ENCODE measurements around the gene PINLYP. TPM values are rescaled to one million over a fixed set of nuclear protein-coding genes. Genes with fewer than 3 reads are reported as not detected.

Gene PINLYP
- total RNA-seq, 1 experiment from 2014 or later: 0.17 TPM

DNA sequence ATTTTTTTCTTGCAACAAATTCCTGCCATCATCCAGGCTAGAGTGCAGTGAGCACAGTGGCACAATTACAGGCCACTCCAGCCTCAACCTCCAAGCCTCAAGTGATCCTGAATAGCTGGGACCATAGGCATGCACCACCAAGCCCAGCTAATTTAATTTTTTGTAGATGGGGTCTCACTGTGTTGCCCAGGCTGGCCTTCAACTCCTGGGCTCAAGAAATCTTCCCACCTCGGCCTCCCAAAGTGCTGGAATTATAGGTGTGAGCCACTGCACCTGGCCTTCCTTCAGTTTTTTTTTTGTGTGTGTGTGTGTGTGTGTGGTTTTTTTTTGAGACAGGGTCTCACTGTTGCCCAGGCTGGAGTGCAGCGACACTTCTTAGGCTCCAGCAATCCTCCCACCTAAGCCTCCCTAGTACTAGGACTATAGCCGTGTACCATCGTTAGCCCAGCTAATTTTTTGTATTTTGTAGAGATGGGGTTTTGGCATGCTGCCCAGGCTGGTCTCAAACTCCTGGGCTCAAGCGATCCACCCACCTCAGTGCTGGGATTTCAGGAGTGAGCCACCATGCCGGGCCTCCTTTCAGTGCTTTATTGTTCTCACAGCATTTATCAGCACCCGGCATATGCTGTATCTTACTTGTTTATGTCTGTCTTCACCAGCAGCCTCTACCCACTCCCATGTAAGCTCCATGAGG lies 30.4 kb downstream of the PINLYP start:
- H3K4me3 ChIP-seq (replicated peaks in 1 of 2; ENCODE audit: low read depth in 1 of 2, low read length in 2 of 2): no peak overlapping the region
- no TSS peak for BruUV-seq (replicated peaks)
- POLR2A ChIA-PET: interaction anchor here (1.9 kb wide), 1 partner anchor 10 kb away, joined by 5 read pairs; the partner anchor contains the start of genes IRGQ and ZNF576

More for the DNA sequence above, 30.4 kb downstream of the PINLYP start:
- TF ChIP-seq, protein P1, sequence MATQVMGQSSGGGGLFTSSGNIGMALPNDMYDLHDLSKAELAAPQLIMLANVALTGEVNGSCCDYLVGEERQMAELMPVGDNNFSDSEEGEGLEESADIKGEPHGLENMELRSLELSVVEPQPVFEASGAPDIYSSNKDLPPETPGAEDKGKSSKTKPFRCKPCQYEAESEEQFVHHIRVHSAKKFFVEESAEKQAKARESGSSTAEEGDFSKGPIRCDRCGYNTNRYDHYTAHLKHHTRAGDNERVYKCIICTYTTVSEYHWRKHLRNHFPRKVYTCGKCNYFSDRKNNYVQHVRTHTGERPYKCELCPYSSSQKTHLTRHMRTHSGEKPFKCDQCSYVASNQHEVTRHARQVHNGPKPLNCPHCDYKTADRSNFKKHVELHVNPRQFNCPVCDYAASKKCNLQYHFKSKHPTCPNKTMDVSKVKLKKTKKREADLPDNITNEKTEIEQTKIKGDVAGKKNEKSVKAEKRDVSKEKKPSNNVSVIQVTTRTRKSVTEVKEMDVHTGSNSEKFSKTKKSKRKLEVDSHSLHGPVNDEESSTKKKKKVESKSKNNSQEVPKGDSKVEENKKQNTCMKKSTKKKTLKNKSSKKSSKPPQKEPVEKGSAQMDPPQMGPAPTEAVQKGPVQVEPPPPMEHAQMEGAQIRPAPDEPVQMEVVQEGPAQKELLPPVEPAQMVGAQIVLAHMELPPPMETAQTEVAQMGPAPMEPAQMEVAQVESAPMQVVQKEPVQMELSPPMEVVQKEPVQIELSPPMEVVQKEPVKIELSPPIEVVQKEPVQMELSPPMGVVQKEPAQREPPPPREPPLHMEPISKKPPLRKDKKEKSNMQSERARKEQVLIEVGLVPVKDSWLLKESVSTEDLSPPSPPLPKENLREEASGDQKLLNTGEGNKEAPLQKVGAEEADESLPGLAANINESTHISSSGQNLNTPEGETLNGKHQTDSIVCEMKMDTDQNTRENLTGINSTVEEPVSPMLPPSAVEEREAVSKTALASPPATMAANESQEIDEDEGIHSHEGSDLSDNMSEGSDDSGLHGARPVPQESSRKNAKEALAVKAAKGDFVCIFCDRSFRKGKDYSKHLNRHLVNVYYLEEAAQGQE (IDR thresholded peaks at IDR 0.05; ENCODE audit: low read depth): no peak
- TF ChIP-seq ZFX (IDR thresholded peaks at IDR 0.05): no peak
- TF ChIP-seq POLR2A (IDR thresholded peaks at IDR 0.05; ENCODE audit: borderline replicate concordance, extremely low read depth, insufficient read depth, insufficient read length): no peak
- no peak for TF ChIP-seq YY1 (IDR thresholded peaks at IDR 0.05; ENCODE audit: extremely low read depth, insufficient replicate concordance, low read depth, low read length)
- no peak for TF ChIP-seq JUND (IDR thresholded peaks at IDR 0.05)
- TF ChIP-seq POLR2AphosphoS5 (IDR thresholded peaks at IDR 0.05; ENCODE audit: low read depth, low read length): no peak
- no peak for TF ChIP-seq ELF1 (IDR thresholded peaks at IDR 0.05; ENCODE audit: borderline replicate concordance, low read depth)
- TF ChIP-seq EZH2phosphoT487 (IDR thresholded peaks at IDR 0.05; ENCODE audit: borderline replicate concordance): no peak
- TF ChIP-seq, protein P2, sequence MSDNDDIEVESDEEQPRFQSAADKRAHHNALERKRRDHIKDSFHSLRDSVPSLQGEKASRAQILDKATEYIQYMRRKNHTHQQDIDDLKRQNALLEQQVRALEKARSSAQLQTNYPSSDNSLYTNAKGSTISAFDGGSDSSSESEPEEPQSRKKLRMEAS (IDR thresholded peaks at IDR 0.05): no peak
- no peak for TF ChIP-seq TCF7L2 (IDR thresholded peaks at IDR 0.05; ENCODE audit: borderline replicate concordance, extremely low read depth, insufficient read depth, insufficient read length)
- TF ChIP-seq, protein P3, sequence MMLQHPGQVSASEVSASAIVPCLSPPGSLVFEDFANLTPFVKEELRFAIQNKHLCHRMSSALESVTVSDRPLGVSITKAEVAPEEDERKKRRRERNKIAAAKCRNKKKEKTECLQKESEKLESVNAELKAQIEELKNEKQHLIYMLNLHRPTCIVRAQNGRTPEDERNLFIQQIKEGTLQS (IDR thresholded peaks at IDR 0.05): no peak
- no peak for TF ChIP-seq EZH2 (IDR thresholded peaks at IDR 0.05)
- TF ChIP-seq, protein P4, sequence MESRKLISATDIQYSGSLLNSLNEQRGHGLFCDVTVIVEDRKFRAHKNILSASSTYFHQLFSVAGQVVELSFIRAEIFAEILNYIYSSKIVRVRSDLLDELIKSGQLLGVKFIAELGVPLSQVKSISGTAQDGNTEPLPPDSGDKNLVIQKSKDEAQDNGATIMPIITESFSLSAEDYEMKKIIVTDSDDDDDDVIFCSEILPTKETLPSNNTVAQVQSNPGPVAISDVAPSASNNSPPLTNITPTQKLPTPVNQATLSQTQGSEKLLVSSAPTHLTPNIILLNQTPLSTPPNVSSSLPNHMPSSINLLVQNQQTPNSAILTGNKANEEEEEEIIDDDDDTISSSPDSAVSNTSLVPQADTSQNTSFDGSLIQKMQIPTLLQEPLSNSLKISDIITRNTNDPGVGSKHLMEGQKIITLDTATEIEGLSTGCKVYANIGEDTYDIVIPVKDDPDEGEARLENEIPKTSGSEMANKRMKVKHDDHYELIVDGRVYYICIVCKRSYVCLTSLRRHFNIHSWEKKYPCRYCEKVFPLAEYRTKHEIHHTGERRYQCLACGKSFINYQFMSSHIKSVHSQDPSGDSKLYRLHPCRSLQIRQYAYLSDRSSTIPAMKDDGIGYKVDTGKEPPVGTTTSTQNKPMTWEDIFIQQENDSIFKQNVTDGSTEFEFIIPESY (IDR thresholded peaks at IDR 0.05; ENCODE audit: extremely low read depth, insufficient replicate concordance, low read length): no peak
- TF ChIP-seq, protein P5, sequence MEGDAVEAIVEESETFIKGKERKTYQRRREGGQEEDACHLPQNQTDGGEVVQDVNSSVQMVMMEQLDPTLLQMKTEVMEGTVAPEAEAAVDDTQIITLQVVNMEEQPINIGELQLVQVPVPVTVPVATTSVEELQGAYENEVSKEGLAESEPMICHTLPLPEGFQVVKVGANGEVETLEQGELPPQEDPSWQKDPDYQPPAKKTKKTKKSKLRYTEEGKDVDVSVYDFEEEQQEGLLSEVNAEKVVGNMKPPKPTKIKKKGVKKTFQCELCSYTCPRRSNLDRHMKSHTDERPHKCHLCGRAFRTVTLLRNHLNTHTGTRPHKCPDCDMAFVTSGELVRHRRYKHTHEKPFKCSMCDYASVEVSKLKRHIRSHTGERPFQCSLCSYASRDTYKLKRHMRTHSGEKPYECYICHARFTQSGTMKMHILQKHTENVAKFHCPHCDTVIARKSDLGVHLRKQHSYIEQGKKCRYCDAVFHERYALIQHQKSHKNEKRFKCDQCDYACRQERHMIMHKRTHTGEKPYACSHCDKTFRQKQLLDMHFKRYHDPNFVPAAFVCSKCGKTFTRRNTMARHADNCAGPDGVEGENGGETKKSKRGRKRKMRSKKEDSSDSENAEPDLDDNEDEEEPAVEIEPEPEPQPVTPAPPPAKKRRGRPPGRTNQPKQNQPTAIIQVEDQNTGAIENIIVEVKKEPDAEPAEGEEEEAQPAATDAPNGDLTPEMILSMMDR (IDR thresholded peaks at IDR 0.05 in 2 of 3, conservative IDR thresholded peaks at IDR 0.05 in 1 of 3; ENCODE audit: borderline replicate concordance in 1 of 3, insufficient read depth in 1 of 3, low read depth in 2 of 3, low read length in 2 of 3): no peak
- no peak for TF ChIP-seq CEBPB (IDR thresholded peaks at IDR 0.05; ENCODE audit: low read depth)
- TF ChIP-seq EGR1 (IDR thresholded peaks at IDR 0.05; ENCODE audit: low read depth): no peak
- Histone ChIP-seq H3K4me2 (ENCODE audit: low read length) (no peak overlapping the region), H3K27me3 (ENCODE audit: insufficient read depth, low read length) (no peaks in the 10 kb centered on the region), H3K36me3 (ENCODE audit: control insufficient read depth in 1 of 2, insufficient read depth in 2 of 2, low read length in 2 of 2) (peaks cover 2 to 4% of the 10 kb centered on the region in 2 experiments; a peak in 1 of 4 replicates), H3K9me3 (ENCODE audit: control insufficient read depth in 1 of 2, insufficient read depth in 1 of 2, low read depth in 1 of 2, low read length in 2 of 2) (no peaks in the 10 kb centered on the region), H4K20me1 (ENCODE audit: insufficient read depth) (no peaks in the 10 kb centered on the region), H3K4me1 (ENCODE audit: control insufficient read depth in 1 of 2, insufficient read depth in 2 of 2, low read length in 2 of 2) (no peaks in the 10 kb centered on the region), H3K9ac (ENCODE audit: low read length) (no peak overlapping the region), H2AFZ (ENCODE audit: low read depth, low read length, poor library complexity, severe bottlenecking) (no peak overlapping the region), H3K79me2 (ENCODE audit: insufficient read depth, low read length) (no peaks in the 10 kb centered on the region), H3K27ac (ENCODE audit: low read depth, low read length) (no peak overlapping the region), H3K9me2 (ENCODE audit: insufficient read depth) (no peaks in the 10 kb centered on the region)
- RAD21 ChIA-PET (ENCODE audit: low non-redundant PET in 1 of 2, low total read pairs in 2 of 2, uncharacterized antibody in 2 of 2, unreplicated experiment in 2 of 2): no interaction called here
- DNase-seq (ENCODE audit: low read depth, low spot score): no peak
- CTCF ChIA-PET: interaction anchor here (1.2 kb wide), 1 partner anchor 11 kb away, joined by 3 read pairs; no protein-coding TSS in a partner anchor
- intact Hi-C loops (cut with micrococcal nuclease): no loop called here
- no peak for ATAC-seq

Data from HCT116 (cell line).